ENCODE data around the gene ARNT2. TPM values are rescaled to one million over a fixed set of nuclear protein-coding genes. Genes with fewer than 3 reads are reported as not detected.

Gene ARNT2
- total and polyA plus RNA-seq, 2 donors (not counting 1 experiment from before 2014, with no cell fraction given): 15.5 to 61.2 TPM

DNA sequence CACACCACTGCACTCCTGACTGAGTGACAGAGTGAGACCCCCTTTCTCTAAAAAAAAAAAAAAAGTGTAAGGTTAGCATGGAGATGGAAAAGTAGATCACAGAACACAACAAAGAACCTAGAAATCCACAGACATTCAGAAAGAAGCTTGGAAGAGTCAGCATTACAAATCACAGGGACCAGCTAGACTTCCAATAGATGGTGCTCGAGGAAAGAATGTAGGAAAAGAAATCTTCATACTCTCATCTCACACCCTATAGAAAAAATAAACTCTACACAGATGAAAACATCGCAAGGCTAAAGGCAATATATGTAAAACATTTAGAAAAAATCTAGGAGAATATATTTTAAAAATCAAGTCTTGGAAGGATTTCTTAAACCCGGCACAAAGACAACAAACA, 196.4 kb downstream of the ARNT2 start:
- H3K4me2 ChIP-seq (ENCODE audit: extremely low read depth, insufficient read depth, low read length): no peak overlapping the region
- no peaks in the 10 kb centered on the region for H3K36me3 ChIP-seq (ENCODE audit: control insufficient read depth, insufficient read depth, low read length)
- no peaks in the 10 kb centered on the region for H4K20me1 ChIP-seq (ENCODE audit: control insufficient read depth, extremely low read depth, insufficient read depth, low read length)
- H3K9me3 ChIP-seq (ENCODE audit: control insufficient read depth, insufficient read depth, low read depth, low read length): no peaks in the 10 kb centered on the region
- no peak overlapping the region for H3K4me3 ChIP-seq (replicated peaks in 1 of 4; ENCODE audit: control extremely low read depth in 1 of 4, insufficient read depth in 1 of 4, low read depth in 3 of 4, low read length in 4 of 4)
- no peak overlapping the region for H3K9ac ChIP-seq (ENCODE audit: insufficient read depth, low read length)
- H3K27ac ChIP-seq (ENCODE audit: insufficient read depth, low read length): no peak overlapping the region
- H3K4me1 ChIP-seq (ENCODE audit: control insufficient read depth, extremely low read depth, insufficient read depth, low read length): peaks cover 2% of the 10 kb centered on the region
- H2AFZ ChIP-seq (ENCODE audit: low read length): no peak overlapping the region
- no peak for TF ChIP-seq EZH2 (IDR thresholded peaks at IDR 0.05; ENCODE audit: low read length, missing control alignments)
- TF ChIP-seq, protein P1, sequence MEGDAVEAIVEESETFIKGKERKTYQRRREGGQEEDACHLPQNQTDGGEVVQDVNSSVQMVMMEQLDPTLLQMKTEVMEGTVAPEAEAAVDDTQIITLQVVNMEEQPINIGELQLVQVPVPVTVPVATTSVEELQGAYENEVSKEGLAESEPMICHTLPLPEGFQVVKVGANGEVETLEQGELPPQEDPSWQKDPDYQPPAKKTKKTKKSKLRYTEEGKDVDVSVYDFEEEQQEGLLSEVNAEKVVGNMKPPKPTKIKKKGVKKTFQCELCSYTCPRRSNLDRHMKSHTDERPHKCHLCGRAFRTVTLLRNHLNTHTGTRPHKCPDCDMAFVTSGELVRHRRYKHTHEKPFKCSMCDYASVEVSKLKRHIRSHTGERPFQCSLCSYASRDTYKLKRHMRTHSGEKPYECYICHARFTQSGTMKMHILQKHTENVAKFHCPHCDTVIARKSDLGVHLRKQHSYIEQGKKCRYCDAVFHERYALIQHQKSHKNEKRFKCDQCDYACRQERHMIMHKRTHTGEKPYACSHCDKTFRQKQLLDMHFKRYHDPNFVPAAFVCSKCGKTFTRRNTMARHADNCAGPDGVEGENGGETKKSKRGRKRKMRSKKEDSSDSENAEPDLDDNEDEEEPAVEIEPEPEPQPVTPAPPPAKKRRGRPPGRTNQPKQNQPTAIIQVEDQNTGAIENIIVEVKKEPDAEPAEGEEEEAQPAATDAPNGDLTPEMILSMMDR (conservative IDR thresholded peaks at IDR 0.05 in 1 of 2, IDR thresholded peaks at IDR 0.05 in 1 of 2; ENCODE audit: low read depth in 1 of 2, low read length in 2 of 2): no peak
- DNase-seq (ENCODE audit: low read depth in 2 of 2): no peak
- H3K79me2 ChIP-seq (ENCODE audit: control insufficient read depth, insufficient read depth, low read length): no peaks in the 10 kb centered on the region
- H3K27me3 ChIP-seq (ENCODE audit: control insufficient read depth, insufficient read depth, low read length): no peaks in the 10 kb centered on the region

DNA sequence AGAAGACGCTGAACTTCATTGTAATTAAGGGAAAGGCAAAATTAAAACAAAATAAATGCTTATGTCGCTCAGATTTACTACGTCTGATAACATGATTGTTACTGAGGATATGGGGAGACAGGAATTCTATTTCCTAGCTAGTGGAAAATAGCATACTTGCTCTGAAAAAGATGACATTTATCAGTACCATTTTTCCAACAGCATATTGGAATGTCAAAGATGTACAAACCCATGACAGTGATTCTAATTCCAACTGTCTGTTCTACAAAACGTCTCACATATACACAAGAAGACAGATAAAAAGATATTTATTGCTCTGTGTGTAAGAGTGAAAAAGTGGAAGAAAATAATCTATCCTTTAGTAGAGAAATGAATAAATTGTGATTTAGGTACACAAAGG, 197.1 kb downstream of the ARNT2 start:
- H3K4me2 ChIP-seq (ENCODE audit: extremely low read depth, insufficient read depth, low read length): no peak overlapping the region
- no peaks in the 10 kb centered on the region for H3K79me2 ChIP-seq (ENCODE audit: control insufficient read depth, insufficient read depth, low read length)
- no peak overlapping the region for H3K9ac ChIP-seq (ENCODE audit: insufficient read depth, low read length)
- TF ChIP-seq EZH2 (IDR thresholded peaks at IDR 0.05; ENCODE audit: low read length, missing control alignments): no peak
- TF ChIP-seq, protein P1 (conservative IDR thresholded peaks at IDR 0.05 in 1 of 2, IDR thresholded peaks at IDR 0.05 in 1 of 2; ENCODE audit: low read depth in 1 of 2, low read length in 2 of 2): no peak
- H3K27ac ChIP-seq (ENCODE audit: insufficient read depth, low read length): no peak overlapping the region
- no peaks in the 10 kb centered on the region for H3K36me3 ChIP-seq (ENCODE audit: control insufficient read depth, insufficient read depth, low read length)
- H4K20me1 ChIP-seq (ENCODE audit: control insufficient read depth, extremely low read depth, insufficient read depth, low read length): no peaks in the 10 kb centered on the region
- no peak overlapping the region for H2AFZ ChIP-seq (ENCODE audit: low read length)
- H3K9me3 ChIP-seq (ENCODE audit: control insufficient read depth, insufficient read depth, low read depth, low read length): no peaks in the 10 kb centered on the region
- H3K27me3 ChIP-seq (ENCODE audit: control insufficient read depth, insufficient read depth, low read length): no peaks in the 10 kb centered on the region
- no peak for DNase-seq (ENCODE audit: low read depth in 2 of 2)
- H3K4me1 ChIP-seq (ENCODE audit: control insufficient read depth, extremely low read depth, insufficient read depth, low read length): peaks cover 2% of the 10 kb centered on the region
- no peak overlapping the region for H3K4me3 ChIP-seq (replicated peaks in 1 of 4; ENCODE audit: control extremely low read depth in 1 of 4, insufficient read depth in 1 of 4, low read depth in 3 of 4, low read length in 4 of 4)

DNA sequence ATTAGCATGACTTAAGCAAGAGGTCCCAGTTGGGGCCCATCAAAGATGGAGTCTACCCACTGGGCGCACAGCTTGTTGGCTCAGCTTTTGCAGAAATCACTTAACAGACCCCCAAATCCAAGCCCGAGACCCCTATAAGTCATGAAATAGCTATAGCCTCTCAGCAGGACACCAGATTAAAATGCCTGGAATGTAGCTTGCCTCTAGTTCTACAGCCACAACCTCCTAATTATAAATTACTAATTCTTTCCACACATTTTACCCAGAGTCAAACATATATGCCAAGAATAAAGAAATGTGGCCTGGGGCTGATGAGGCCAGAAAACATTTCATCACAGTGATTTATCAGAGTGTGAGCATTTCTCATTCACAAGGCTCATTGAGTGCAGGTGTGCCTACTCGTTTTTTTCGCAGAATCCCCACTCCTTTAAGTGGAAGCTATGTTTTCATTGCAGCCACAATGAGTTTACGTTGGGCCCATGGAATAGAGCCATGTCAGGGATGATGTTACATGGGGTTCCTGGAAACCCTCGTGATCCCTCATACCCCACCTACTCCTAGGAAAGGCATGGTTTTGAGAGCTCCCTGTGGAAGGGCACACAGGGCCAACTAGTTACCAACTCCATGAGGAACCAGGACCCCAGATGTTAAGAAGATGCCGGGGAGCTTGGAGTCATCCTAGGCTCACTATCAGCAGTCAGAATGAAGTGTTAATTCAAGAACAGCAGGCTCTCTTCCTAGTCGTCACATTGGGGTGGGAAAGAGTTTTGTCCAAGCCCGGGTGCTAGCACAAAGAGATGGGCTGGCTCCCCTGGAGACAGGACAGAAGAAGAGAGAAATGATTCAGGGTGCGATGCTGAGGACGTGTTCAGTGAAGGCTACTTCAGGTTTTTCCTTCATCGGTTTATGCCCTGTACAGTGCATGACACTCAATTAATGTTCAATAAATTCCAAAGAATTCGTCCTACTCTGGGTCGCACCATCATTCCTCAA, 200.7 kb downstream of the ARNT2 start:
- H3K9ac ChIP-seq (ENCODE audit: insufficient read depth, low read length): no peak overlapping the region
- H3K27ac ChIP-seq (ENCODE audit: insufficient read depth, low read length): no peak overlapping the region
- TF ChIP-seq, protein P1 (conservative IDR thresholded peaks at IDR 0.05 in 1 of 2, IDR thresholded peaks at IDR 0.05 in 1 of 2; ENCODE audit: low read depth in 1 of 2, low read length in 2 of 2): no peak
- no peak for TF ChIP-seq EZH2 (IDR thresholded peaks at IDR 0.05; ENCODE audit: low read length, missing control alignments)
- H3K9me3 ChIP-seq (ENCODE audit: control insufficient read depth, insufficient read depth, low read depth, low read length): no peaks in the 10 kb centered on the region
- H3K4me1 ChIP-seq (ENCODE audit: control insufficient read depth, extremely low read depth, insufficient read depth, low read length): no peaks in the 10 kb centered on the region
- H3K4me2 ChIP-seq (ENCODE audit: extremely low read depth, insufficient read depth, low read length): no peak overlapping the region
- H3K79me2 ChIP-seq (ENCODE audit: control insufficient read depth, insufficient read depth, low read length): no peaks in the 10 kb centered on the region
- no peak overlapping the region for H3K4me3 ChIP-seq (replicated peaks in 1 of 4; ENCODE audit: control extremely low read depth in 1 of 4, insufficient read depth in 1 of 4, low read depth in 3 of 4, low read length in 4 of 4)
- peak in 1 of 2 donors; percentile 32 for DNase-seq (ENCODE audit: low read depth in 2 of 2)
- H3K36me3 ChIP-seq (ENCODE audit: control insufficient read depth, insufficient read depth, low read length): no peaks in the 10 kb centered on the region
- no peak overlapping the region for H2AFZ ChIP-seq (ENCODE audit: low read length)
- H4K20me1 ChIP-seq (ENCODE audit: control insufficient read depth, extremely low read depth, insufficient read depth, low read length): no peaks in the 10 kb centered on the region
- H3K27me3 ChIP-seq (ENCODE audit: control insufficient read depth, insufficient read depth, low read length): no peaks in the 10 kb centered on the region
